Liver (tissue), 9 donors: Measurements from ENCODE around the gene LARGE1. TPM values are rescaled to one million over a fixed set of nuclear protein-coding genes. Genes with fewer than 3 reads are reported as not detected.

Source experiments
- DNase-seq: peaks from one replicate; pipeline ENCODE4 v3.0.0-alpha.2; 2017; ENCODE audit warnings: low spot score
- H3K27ac ChIP-seq, 2 donors: one replicate each; pipeline ENCODE4 v1.7.0; 2013; ENCODE audit warnings: inconsistent platforms in 2 of 2, low read length in 2 of 2, control low read depth in 1 of 2, low read depth in 1 of 2, mild to moderate bottlenecking in 1 of 2
- H3K27me3 ChIP-seq, 4 donors: one replicate each; pipeline versions ENCODE4 v1.6.1 to v1.7.0; 2013; ENCODE audit warnings: low read length in 3 of 4, inconsistent platforms in 1 of 4, mild to moderate bottlenecking in 1 of 4, moderate library complexity in 1 of 4; ENCODE audit not compliant: control insufficient read depth in 4 of 4, insufficient read depth in 4 of 4
- H3K36me3 ChIP-seq, 4 donors: one replicate each; pipeline versions ENCODE4 v1.6.1 to v1.7.0; 2013; ENCODE audit warnings: low read length in 3 of 4, mild to moderate bottlenecking in 3 of 4, low read depth in 1 of 4, moderate library complexity in 1 of 4; ENCODE audit not compliant: control insufficient read depth in 4 of 4, insufficient read depth in 3 of 4
- H3K4me1 ChIP-seq, 4 donors: one replicate each; pipeline versions ENCODE4 v1.6.1 to v1.7.0; 2013; ENCODE audit warnings: low read length in 3 of 4, mild to moderate bottlenecking in 3 of 4, moderate library complexity in 1 of 4; ENCODE audit not compliant: control insufficient read depth in 4 of 4, insufficient read depth in 4 of 4
- H3K4me3 ChIP-seq, 3 donors: one replicate each; pipeline versions ENCODE4 v1.6.1 to v1.7.0; 2013; ENCODE audit warnings: low read length in 3 of 3, control low read depth in 1 of 3, low read depth in 1 of 3, mild to moderate bottlenecking in 1 of 3
- H3K9ac ChIP-seq, 2 donors: one replicate each; pipeline ENCODE4 v1.7.0; 2013; ENCODE audit warnings: low read length in 2 of 2, mild to moderate bottlenecking in 2 of 2, moderate library complexity in 2 of 2, control low read depth in 1 of 2, low read depth in 1 of 2
- H3K9me3 ChIP-seq, 4 donors: one replicate each; pipeline versions ENCODE4 v1.6.1 to v1.7.0; 2013; ENCODE audit warnings: low read length in 3 of 4; ENCODE audit not compliant: control insufficient read depth in 4 of 4
- EGR1 ChIP-seq, 2 donors: IDR thresholded peaks; 2 replicates each; pipeline ENCODE4 v1.6.1; 2016 to 2018; ENCODE audit warnings: antibody characterized with exemption in 2 of 2, low read depth in 2 of 2
- FOXA1 ChIP-seq: IDR thresholded peaks from 2 replicates; pipeline ENCODE4 v1.6.1; 2016; ENCODE audit warnings: antibody characterized with exemption
- FOXA2 ChIP-seq: IDR thresholded peaks from 2 replicates; pipeline ENCODE4 v1.6.1; 2016; ENCODE audit warnings: antibody characterized with exemption
- GABPA ChIP-seq, 2 donors: IDR thresholded peaks in 1 of 2; conservative IDR thresholded peaks in 1 of 2; 2 replicates each; pipeline ENCODE4 v1.6.1; 2016; ENCODE audit warnings: antibody characterized with exemption in 2 of 2, mild to moderate bottlenecking in 1 of 2, moderate library complexity in 1 of 2
- HNF4A ChIP-seq, 2 donors: conservative IDR thresholded peaks; 2 replicates each; pipeline ENCODE4 v1.6.1; 2016; ENCODE audit warnings: antibody characterized with exemption in 2 of 2, mild to moderate bottlenecking in 2 of 2
- HNF4G ChIP-seq: IDR thresholded peaks from 2 replicates; pipeline ENCODE4 v1.6.1; 2016; ENCODE audit warnings: antibody characterized with exemption
- JUND ChIP-seq, 2 donors: IDR thresholded peaks; 2 replicates each; pipeline ENCODE4 v1.6.1; 2016; ENCODE audit warnings: antibody characterized with exemption in 2 of 2
- RAD21 ChIP-seq, 2 donors: IDR thresholded peaks; 2 replicates each; pipeline ENCODE4 v1.6.1; 2016; ENCODE audit warnings: antibody characterized with exemption in 2 of 2, mild to moderate bottlenecking in 2 of 2
- RXRA ChIP-seq, 2 donors: IDR thresholded peaks; 2 replicates each; pipeline ENCODE4 v1.6.1; 2017 to 2018; ENCODE audit warnings: antibody characterized with exemption in 2 of 2, mild to moderate bottlenecking in 1 of 2
- TAF1 ChIP-seq: conservative IDR thresholded peaks from 2 replicates; pipeline ENCODE4 v1.6.1; 2016; ENCODE audit warnings: antibody characterized with exemption, mild to moderate bottlenecking
- WGBS: extraction: QIAGEN DNeasy Blood & Tissue Kit; methylation state at CpG from one replicate; pipeline ENCODE4 v1.1.7; 2013; 5-methylcytosine and 5-hydroxymethylcytosine counted together
- polyA plus RNA-seq, 2 donors: library from polyadenylated mRNA; stranded (reverse) in 1 of 2; unstranded in 1 of 2; fragments of 200-250 nt in 1 of 2; fragments of >200 nt in 1 of 2; fragmentation: Nextera tagmentation in 1 of 2; extraction: Ambion mirVana in 1 of 2; gene quantifications; one replicate each; pipeline versions ENCODE4 v1.2.1 to v1.2.3, GENCODE V29; 2013 to 2015
- total RNA-seq, 2 donors: library from RNA; depleted of rRNA; stranded (reverse); fragments of >200 nt; gene quantifications; one replicate each; pipeline ENCODE4 v1.2.3, GENCODE V29; 2014
- TF ChIP-seq, protein P1 (sequence below): IDR thresholded peaks from 2 replicates; pipeline ENCODE4 v1.6.1; 2016; ENCODE audit warnings: antibody characterized with exemption, mild to moderate bottlenecking
- TF ChIP-seq, protein P2 (sequence below): IDR thresholded peaks from 2 replicates; pipeline ENCODE4 v1.6.1; 2016; ENCODE audit warnings: antibody characterized with exemption
- TF ChIP-seq, protein P3 (sequence below): IDR thresholded peaks from 2 replicates; pipeline ENCODE4 v1.6.1; 2016; ENCODE audit warnings: antibody characterized with exemption
- TF ChIP-seq, protein P4 (sequence below): fragments of 150-350 bp; IDR thresholded peaks from 2 replicates; pipeline ENCODE4 v1.5.1; 2017; ENCODE audit warnings: improper control_type of control experiment, low read depth, low read length; ENCODE audit not compliant: missing input control
- TF ChIP-seq, protein P5 (sequence below): IDR thresholded peaks from 2 replicates; pipeline ENCODE4 v1.6.1; 2016; ENCODE audit warnings: antibody characterized with exemption
- donor health status: healthy.
- donor health status: healthy.
- donor health status: healthy.
- donor health status: healthy.
- donor health status: healthy.

LARGE1 gene
- total and polyA plus RNA-seq, 4 donors: 2.3 to 14.1 (median 5.7) TPM

DNA sequence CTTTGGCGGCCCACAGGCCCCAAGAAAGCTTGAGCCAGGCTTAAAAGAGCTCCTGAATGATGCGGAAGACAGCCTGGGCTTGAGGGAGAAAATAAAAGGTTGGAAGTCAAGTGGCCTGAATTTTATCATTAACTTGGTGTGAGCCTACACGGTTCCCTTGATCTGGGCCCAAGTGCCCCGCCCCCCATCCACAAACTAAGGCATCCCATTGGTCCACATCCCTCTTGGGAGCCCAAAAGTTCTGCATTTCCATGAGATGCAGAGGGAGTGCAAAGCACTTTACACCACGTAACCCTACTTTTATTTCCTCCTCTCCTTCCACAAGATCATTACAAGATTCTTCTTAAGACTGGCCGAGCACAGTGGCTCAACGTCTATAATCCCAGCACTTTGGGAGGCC is 22.2 kb downstream of the LARGE1 start:
- no peak overlapping the region for H3K27ac ChIP-seq
- H3K27me3 ChIP-seq: no peaks in the 10 kb centered on the region
- H3K4me1 ChIP-seq: peaks cover 2 to 17% (median 8%) of the 10 kb centered on the region in 4 donors
- 87% methylated on average over 7 of the region's 7 CpGs for WGBS
- no peak for TF ChIP-seq HNF4G
- no peak for TF ChIP-seq HNF4A (conservative IDR thresholded peaks at IDR 0.05)
- no peak for TF ChIP-seq JUND (IDR thresholded peaks at IDR 0.05)
- TF ChIP-seq, protein P1, sequence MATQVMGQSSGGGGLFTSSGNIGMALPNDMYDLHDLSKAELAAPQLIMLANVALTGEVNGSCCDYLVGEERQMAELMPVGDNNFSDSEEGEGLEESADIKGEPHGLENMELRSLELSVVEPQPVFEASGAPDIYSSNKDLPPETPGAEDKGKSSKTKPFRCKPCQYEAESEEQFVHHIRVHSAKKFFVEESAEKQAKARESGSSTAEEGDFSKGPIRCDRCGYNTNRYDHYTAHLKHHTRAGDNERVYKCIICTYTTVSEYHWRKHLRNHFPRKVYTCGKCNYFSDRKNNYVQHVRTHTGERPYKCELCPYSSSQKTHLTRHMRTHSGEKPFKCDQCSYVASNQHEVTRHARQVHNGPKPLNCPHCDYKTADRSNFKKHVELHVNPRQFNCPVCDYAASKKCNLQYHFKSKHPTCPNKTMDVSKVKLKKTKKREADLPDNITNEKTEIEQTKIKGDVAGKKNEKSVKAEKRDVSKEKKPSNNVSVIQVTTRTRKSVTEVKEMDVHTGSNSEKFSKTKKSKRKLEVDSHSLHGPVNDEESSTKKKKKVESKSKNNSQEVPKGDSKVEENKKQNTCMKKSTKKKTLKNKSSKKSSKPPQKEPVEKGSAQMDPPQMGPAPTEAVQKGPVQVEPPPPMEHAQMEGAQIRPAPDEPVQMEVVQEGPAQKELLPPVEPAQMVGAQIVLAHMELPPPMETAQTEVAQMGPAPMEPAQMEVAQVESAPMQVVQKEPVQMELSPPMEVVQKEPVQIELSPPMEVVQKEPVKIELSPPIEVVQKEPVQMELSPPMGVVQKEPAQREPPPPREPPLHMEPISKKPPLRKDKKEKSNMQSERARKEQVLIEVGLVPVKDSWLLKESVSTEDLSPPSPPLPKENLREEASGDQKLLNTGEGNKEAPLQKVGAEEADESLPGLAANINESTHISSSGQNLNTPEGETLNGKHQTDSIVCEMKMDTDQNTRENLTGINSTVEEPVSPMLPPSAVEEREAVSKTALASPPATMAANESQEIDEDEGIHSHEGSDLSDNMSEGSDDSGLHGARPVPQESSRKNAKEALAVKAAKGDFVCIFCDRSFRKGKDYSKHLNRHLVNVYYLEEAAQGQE: no peak
- TF ChIP-seq TAF1: no peak
- TF ChIP-seq RXRA (IDR thresholded peaks at IDR 0.05): no peak
- no peak for TF ChIP-seq RAD21 (IDR thresholded peaks at IDR 0.05)
- no peak for TF ChIP-seq GABPA (IDR thresholded peaks at IDR 0.05 in 1 of 2, conservative IDR thresholded peaks at IDR 0.05 in 1 of 2)
- TF ChIP-seq, protein P2, sequence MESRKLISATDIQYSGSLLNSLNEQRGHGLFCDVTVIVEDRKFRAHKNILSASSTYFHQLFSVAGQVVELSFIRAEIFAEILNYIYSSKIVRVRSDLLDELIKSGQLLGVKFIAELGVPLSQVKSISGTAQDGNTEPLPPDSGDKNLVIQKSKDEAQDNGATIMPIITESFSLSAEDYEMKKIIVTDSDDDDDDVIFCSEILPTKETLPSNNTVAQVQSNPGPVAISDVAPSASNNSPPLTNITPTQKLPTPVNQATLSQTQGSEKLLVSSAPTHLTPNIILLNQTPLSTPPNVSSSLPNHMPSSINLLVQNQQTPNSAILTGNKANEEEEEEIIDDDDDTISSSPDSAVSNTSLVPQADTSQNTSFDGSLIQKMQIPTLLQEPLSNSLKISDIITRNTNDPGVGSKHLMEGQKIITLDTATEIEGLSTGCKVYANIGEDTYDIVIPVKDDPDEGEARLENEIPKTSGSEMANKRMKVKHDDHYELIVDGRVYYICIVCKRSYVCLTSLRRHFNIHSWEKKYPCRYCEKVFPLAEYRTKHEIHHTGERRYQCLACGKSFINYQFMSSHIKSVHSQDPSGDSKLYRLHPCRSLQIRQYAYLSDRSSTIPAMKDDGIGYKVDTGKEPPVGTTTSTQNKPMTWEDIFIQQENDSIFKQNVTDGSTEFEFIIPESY: no peak
- no peak for TF ChIP-seq FOXA1
- TF ChIP-seq FOXA2: no peak
- TF ChIP-seq, protein P3, sequence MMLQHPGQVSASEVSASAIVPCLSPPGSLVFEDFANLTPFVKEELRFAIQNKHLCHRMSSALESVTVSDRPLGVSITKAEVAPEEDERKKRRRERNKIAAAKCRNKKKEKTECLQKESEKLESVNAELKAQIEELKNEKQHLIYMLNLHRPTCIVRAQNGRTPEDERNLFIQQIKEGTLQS: no peak
- TF ChIP-seq, protein P4, sequence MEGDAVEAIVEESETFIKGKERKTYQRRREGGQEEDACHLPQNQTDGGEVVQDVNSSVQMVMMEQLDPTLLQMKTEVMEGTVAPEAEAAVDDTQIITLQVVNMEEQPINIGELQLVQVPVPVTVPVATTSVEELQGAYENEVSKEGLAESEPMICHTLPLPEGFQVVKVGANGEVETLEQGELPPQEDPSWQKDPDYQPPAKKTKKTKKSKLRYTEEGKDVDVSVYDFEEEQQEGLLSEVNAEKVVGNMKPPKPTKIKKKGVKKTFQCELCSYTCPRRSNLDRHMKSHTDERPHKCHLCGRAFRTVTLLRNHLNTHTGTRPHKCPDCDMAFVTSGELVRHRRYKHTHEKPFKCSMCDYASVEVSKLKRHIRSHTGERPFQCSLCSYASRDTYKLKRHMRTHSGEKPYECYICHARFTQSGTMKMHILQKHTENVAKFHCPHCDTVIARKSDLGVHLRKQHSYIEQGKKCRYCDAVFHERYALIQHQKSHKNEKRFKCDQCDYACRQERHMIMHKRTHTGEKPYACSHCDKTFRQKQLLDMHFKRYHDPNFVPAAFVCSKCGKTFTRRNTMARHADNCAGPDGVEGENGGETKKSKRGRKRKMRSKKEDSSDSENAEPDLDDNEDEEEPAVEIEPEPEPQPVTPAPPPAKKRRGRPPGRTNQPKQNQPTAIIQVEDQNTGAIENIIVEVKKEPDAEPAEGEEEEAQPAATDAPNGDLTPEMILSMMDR: no peak
- H3K9me3 ChIP-seq: no peaks in the 10 kb centered on the region
- H3K4me3 ChIP-seq: no peak overlapping the region
- no peak overlapping the region for H3K9ac ChIP-seq
- H3K36me3 ChIP-seq: no peaks in the 10 kb centered on the region
- no peak for DNase-seq

DNA sequence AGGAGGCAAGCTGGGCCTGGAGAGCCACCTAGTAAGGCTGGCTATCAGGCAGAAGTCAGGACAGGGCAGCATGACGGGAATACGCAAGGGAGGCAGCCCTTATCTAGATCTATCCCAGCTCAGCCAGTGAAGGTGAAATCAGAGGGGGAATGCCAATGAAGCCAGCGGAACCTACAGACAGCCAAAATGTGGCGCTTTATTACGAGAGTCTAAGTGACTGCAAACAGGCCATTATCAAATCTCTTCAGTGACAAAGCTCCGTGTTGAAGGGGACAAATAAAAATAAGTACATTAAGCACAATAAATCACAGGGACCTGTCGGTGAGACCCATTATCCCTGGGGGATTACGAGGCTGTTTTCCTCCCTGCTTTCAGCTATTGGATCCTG is 22.8 kb downstream of the LARGE1 start:
- Histone ChIP-seq H3K4me3 (no peak overlapping the region), H3K9ac (no peak overlapping the region), H3K27me3 (no peaks in the 10 kb centered on the region), H3K36me3 (no peaks in the 10 kb centered on the region), H3K9me3 (no peaks in the 10 kb centered on the region), H3K4me1 (peaks cover 3 to 24% (median 10%) of the 10 kb centered on the region in 4 donors), H3K27ac (no peak overlapping the region)
- no peak for DNase-seq
- WGBS: 90% methylated on average over 8 of the region's 8 CpGs
- TF ChIP-seq RXRA (IDR thresholded peaks at IDR 0.05) (no peak), EGR1 (IDR thresholded peaks at IDR 0.05; ENCODE audit: low read depth in 2 of 2) (no peak), TAF1 (no peak), HNF4A (conservative IDR thresholded peaks at IDR 0.05) (no peak), GABPA (IDR thresholded peaks at IDR 0.05 in 1 of 2, conservative IDR thresholded peaks at IDR 0.05 in 1 of 2) (no peak), JUND (IDR thresholded peaks at IDR 0.05) (no peak), RAD21 (IDR thresholded peaks at IDR 0.05) (no peak), HNF4G (no peak)
- TF ChIP-seq, protein P2: no peak
- TF ChIP-seq, protein P3: no peak
- TF ChIP-seq, protein P4: no peak
- TF ChIP-seq, protein P5, sequence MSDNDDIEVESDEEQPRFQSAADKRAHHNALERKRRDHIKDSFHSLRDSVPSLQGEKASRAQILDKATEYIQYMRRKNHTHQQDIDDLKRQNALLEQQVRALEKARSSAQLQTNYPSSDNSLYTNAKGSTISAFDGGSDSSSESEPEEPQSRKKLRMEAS: no peak
